Measurements from ENCODE around the gene VPS8.

VPS8 gene

DNA sequence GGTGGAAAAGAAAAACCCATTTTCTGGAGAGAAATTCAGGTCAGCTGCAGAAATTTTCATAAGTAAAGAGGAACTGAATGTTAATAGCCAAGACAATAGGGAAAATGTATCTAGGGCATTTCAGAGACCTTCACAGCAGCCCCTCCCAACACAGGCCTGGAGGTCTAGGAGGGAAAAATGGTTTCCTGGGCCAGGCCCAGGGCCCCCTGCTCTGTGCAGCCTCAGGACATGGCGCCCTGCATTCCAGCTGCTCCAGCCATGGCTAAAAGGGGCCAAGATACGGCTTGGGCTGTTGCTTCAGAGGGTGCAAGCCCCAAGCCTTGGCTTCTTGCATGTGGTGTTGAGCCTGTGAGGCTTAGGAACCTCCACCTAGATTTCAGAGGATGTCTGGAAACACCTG, 248.7 kb downstream of the VPS8 start:
- no peak for DNase-seq
- Histone ChIP-seq H3K4me1 (ENCODE audit: control insufficient read depth, insufficient read depth, low read length, poor library complexity, severe bottlenecking) (no peaks in the 10 kb centered on the region), H3K27ac (ENCODE audit: insufficient read depth, low read length, poor library complexity, severe bottlenecking) (no peak overlapping the region), H3K9me3 (ENCODE audit: control insufficient read depth, low read length) (peaks cover 8% of the 10 kb centered on the region), H3K27me3 (replicated peaks; ENCODE audit: control insufficient read depth, insufficient read depth, low read length, poor library complexity, severe bottlenecking) (no peaks in the 10 kb centered on the region), H3K4me3 (ENCODE audit: insufficient read depth, low read depth, low read length, poor library complexity, severe bottlenecking) (no peak overlapping the region), H3K36me3 (ENCODE audit: control insufficient read depth, insufficient read depth, low read length) (no peaks in the 10 kb centered on the region)

DNA sequence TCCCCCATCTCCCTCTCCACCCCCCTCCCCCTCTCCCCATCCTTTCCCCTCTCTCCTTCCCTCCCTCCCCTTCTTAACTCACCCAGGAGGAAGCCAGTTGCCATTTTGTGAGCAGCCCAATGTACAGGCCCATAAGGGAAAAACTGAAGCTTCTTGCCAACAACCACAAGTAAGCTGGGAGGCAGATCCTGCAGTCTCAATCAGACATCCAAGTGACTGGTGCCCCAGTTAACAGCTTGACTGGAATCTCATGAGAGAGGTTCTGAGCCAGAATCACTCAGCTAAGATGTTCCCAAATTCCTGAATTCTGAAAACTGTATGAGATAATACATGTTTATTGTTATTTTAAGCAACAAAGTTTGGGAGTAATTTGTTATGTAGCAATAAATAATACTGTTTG, 250.2 kb downstream of the VPS8 start:
- Histone ChIP-seq H3K27me3 (replicated peaks; ENCODE audit: control insufficient read depth, insufficient read depth, low read length, poor library complexity, severe bottlenecking) (no peaks in the 10 kb centered on the region), H3K4me1 (ENCODE audit: control insufficient read depth, insufficient read depth, low read length, poor library complexity, severe bottlenecking) (no peaks in the 10 kb centered on the region), H3K9me3 (ENCODE audit: control insufficient read depth, low read length) (no peaks in the 10 kb centered on the region), H3K4me3 (ENCODE audit: insufficient read depth, low read depth, low read length, poor library complexity, severe bottlenecking) (no peak overlapping the region), H3K36me3 (ENCODE audit: control insufficient read depth, insufficient read depth, low read length) (no peaks in the 10 kb centered on the region), H3K27ac (ENCODE audit: insufficient read depth, low read length, poor library complexity, severe bottlenecking) (no peak overlapping the region)
- no peak for DNase-seq

- Histone ChIP-seq H3K9me3 (ENCODE audit: control insufficient read depth, low read length) (no peaks in the 10 kb centered on the region), H3K27ac (ENCODE audit: insufficient read depth, low read length, poor library complexity, severe bottlenecking) (no peak overlapping the region), H3K27me3 (replicated peaks; ENCODE audit: control insufficient read depth, insufficient read depth, low read length, poor library complexity, severe bottlenecking) (no peaks in the 10 kb centered on the region), H3K36me3 (ENCODE audit: control insufficient read depth, insufficient read depth, low read length) (no peaks in the 10 kb centered on the region), H3K4me3 (ENCODE audit: insufficient read depth, low read depth, low read length, poor library complexity, severe bottlenecking) (no peak overlapping the region), H3K4me1 (ENCODE audit: control insufficient read depth, insufficient read depth, low read length, poor library complexity, severe bottlenecking) (no peaks in the 10 kb centered on the region)
- no peak for DNase-seq
Measured at GRCh38 chr3:185063431-185063830, 251.5 kb downstream of the VPS8 start.

- Histone ChIP-seq H3K9me3 (ENCODE audit: control insufficient read depth, low read length) (no peaks in the 10 kb centered on the region), H3K4me3 (ENCODE audit: insufficient read depth, low read depth, low read length, poor library complexity, severe bottlenecking) (no peak overlapping the region), H3K27ac (ENCODE audit: insufficient read depth, low read length, poor library complexity, severe bottlenecking) (no peak overlapping the region), H3K36me3 (ENCODE audit: control insufficient read depth, insufficient read depth, low read length) (no peaks in the 10 kb centered on the region), H3K27me3 (replicated peaks; ENCODE audit: control insufficient read depth, insufficient read depth, low read length, poor library complexity, severe bottlenecking) (no peaks in the 10 kb centered on the region), H3K4me1 (ENCODE audit: control insufficient read depth, insufficient read depth, low read length, poor library complexity, severe bottlenecking) (no peaks in the 10 kb centered on the region)
- no peak for DNase-seq
Measured at GRCh38 chr3:185065059-185065458, 253.1 kb downstream of the VPS8 start.

DNA sequence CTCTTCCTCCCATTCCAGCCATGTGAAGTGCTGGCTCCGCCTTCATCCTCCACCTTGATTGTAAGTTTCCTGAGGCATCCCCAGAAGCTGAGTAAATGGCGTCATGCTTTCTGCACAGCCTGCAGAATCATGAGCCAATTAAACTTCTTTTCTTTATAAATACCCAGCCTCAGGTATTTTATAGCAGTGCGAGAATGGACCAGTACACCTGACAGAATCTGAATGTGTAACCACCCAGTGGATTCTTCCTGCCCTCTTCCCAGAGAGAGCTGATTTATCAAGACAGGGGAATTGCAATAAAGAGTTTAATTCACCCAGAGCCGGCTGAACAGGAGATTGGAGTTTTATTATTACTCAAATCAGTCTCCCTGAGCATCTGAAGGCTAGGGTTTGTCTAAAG, 254.3 kb downstream of the VPS8 start:
- Histone ChIP-seq H3K9me3 (ENCODE audit: control insufficient read depth, low read length) (no peaks in the 10 kb centered on the region), H3K27me3 (replicated peaks; ENCODE audit: control insufficient read depth, insufficient read depth, low read length, poor library complexity, severe bottlenecking) (no peaks in the 10 kb centered on the region), H3K4me3 (ENCODE audit: insufficient read depth, low read depth, low read length, poor library complexity, severe bottlenecking) (no peak overlapping the region), H3K27ac (ENCODE audit: insufficient read depth, low read length, poor library complexity, severe bottlenecking) (no peak overlapping the region), H3K4me1 (ENCODE audit: control insufficient read depth, insufficient read depth, low read length, poor library complexity, severe bottlenecking) (no peaks in the 10 kb centered on the region), H3K36me3 (ENCODE audit: control insufficient read depth, insufficient read depth, low read length) (no peaks in the 10 kb centered on the region)
- DNase-seq: no peak

DNA sequence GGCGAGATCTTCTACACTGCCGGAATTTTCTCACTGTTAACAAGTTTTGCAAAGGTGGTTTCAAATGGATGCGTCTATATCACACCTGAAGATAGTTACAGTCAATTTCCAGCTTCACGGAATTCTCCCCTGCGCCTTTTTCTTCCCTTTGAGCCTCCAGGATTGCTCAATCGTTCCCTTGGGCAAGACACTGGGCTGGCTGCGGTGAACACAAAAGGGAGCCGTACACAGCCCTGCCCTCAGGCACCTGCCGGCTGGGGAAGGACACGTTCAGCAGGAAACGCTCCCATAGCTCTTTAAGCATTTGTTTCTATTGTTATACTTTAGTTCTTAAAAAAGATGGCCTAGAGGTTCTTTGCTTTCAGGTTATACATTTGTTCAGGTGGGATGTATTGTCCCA, 255.2 kb downstream of the VPS8 start:
- H3K4me3 ChIP-seq (ENCODE audit: insufficient read depth, low read depth, low read length, poor library complexity, severe bottlenecking): no peak overlapping the region
- H3K27ac ChIP-seq (ENCODE audit: insufficient read depth, low read length, poor library complexity, severe bottlenecking): no peak overlapping the region
- no peaks in the 10 kb centered on the region for H3K27me3 ChIP-seq (replicated peaks; ENCODE audit: control insufficient read depth, insufficient read depth, low read length, poor library complexity, severe bottlenecking)
- no peaks in the 10 kb centered on the region for H3K36me3 ChIP-seq (ENCODE audit: control insufficient read depth, insufficient read depth, low read length)
- H3K4me1 ChIP-seq (ENCODE audit: control insufficient read depth, insufficient read depth, low read length, poor library complexity, severe bottlenecking): no peaks in the 10 kb centered on the region
- DNase-seq: no peak
- H3K9me3 ChIP-seq (ENCODE audit: control insufficient read depth, low read length): no peaks in the 10 kb centered on the region

- Histone ChIP-seq H3K36me3 (ENCODE audit: control insufficient read depth, insufficient read depth, low read length) (no peaks in the 10 kb centered on the region), H3K4me1 (ENCODE audit: control insufficient read depth, insufficient read depth, low read length, poor library complexity, severe bottlenecking) (no peaks in the 10 kb centered on the region), H3K9me3 (ENCODE audit: control insufficient read depth, low read length) (no peaks in the 10 kb centered on the region), H3K4me3 (ENCODE audit: insufficient read depth, low read depth, low read length, poor library complexity, severe bottlenecking) (no peak overlapping the region), H3K27me3 (replicated peaks; ENCODE audit: control insufficient read depth, insufficient read depth, low read length, poor library complexity, severe bottlenecking) (no peaks in the 10 kb centered on the region), H3K27ac (ENCODE audit: insufficient read depth, low read length, poor library complexity, severe bottlenecking) (no peak overlapping the region)
- DNase-seq: no peak
Measured at GRCh38 chr3:185069037-185070030, 257.4 kb downstream of the VPS8 start.

- Histone ChIP-seq H3K9me3 (ENCODE audit: control insufficient read depth, low read length) (no peaks in the 10 kb centered on the region), H3K27me3 (replicated peaks; ENCODE audit: control insufficient read depth, insufficient read depth, low read length, poor library complexity, severe bottlenecking) (no peaks in the 10 kb centered on the region), H3K4me3 (ENCODE audit: insufficient read depth, low read depth, low read length, poor library complexity, severe bottlenecking) (no peak overlapping the region), H3K27ac (ENCODE audit: insufficient read depth, low read length, poor library complexity, severe bottlenecking) (no peak overlapping the region), H3K36me3 (ENCODE audit: control insufficient read depth, insufficient read depth, low read length) (no peaks in the 10 kb centered on the region), H3K4me1 (ENCODE audit: control insufficient read depth, insufficient read depth, low read length, poor library complexity, severe bottlenecking) (no peaks in the 10 kb centered on the region)
- DNase-seq: no peak
Measured at GRCh38 chr3:185070491-185071286, 258.7 kb downstream of the VPS8 start.

- no peaks in the 10 kb centered on the region for H3K9me3 ChIP-seq (ENCODE audit: control insufficient read depth, low read length)
- H3K4me1 ChIP-seq (ENCODE audit: control insufficient read depth, insufficient read depth, low read length, poor library complexity, severe bottlenecking): no peaks in the 10 kb centered on the region
- no peak overlapping the region for H3K27ac ChIP-seq (ENCODE audit: insufficient read depth, low read length, poor library complexity, severe bottlenecking)
Measured at GRCh38 chr3:185071287-185071800, 259.4 kb downstream of the VPS8 start.

DNA sequence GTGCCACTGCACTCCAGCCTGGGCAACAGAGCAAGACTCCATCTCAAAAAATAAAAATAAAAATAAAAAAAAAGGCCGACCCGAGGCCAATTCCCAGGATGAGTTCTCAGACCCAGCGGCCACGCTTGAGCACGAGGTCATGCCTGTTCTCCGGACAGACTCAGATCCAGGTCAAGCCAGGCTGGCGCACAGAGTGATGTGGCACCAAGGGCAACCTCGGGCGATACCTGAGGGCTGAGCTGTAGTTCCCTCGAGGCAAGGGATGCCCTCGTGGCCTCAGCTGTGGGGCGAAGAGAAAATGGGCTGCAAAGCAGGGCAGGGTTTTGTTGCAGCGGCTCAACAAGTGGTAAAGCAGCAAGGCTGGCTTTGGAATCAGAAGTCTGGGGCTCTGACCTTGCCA, 263.6 kb downstream of the VPS8 start:
- H3K27ac ChIP-seq (ENCODE audit: insufficient read depth, low read length, poor library complexity, severe bottlenecking): no peak overlapping the region
- H3K4me1 ChIP-seq (ENCODE audit: control insufficient read depth, insufficient read depth, low read length, poor library complexity, severe bottlenecking): no peaks in the 10 kb centered on the region
- H3K36me3 ChIP-seq (ENCODE audit: control insufficient read depth, insufficient read depth, low read length): no peaks in the 10 kb centered on the region
- H3K4me3 ChIP-seq (ENCODE audit: insufficient read depth, low read depth, low read length, poor library complexity, severe bottlenecking): no peak overlapping the region
- no peaks in the 10 kb centered on the region for H3K27me3 ChIP-seq (replicated peaks; ENCODE audit: control insufficient read depth, insufficient read depth, low read length, poor library complexity, severe bottlenecking)
- no peaks in the 10 kb centered on the region for H3K9me3 ChIP-seq (ENCODE audit: control insufficient read depth, low read length)
- no peak for DNase-seq

More at GRCh38 chr3:185071287-185071800, 259.4 kb downstream of the VPS8 start:
- no peaks in the 10 kb centered on the region for H3K36me3 ChIP-seq (ENCODE audit: control insufficient read depth, insufficient read depth, low read length)
- no peaks in the 10 kb centered on the region for H3K27me3 ChIP-seq (replicated peaks; ENCODE audit: control insufficient read depth, insufficient read depth, low read length, poor library complexity, severe bottlenecking)
- DNase-seq: no peak
- H3K4me3 ChIP-seq (ENCODE audit: insufficient read depth, low read depth, low read length, poor library complexity, severe bottlenecking): no peak overlapping the region

Measured in effector memory CD4-positive, alpha-beta T cell (primary cell).